Caco-2 (cell line): ENCODE results near the gene HIBCH. TPM values are rescaled to one million over a fixed set of nuclear protein-coding genes. Genes with fewer than 3 reads are reported as not detected.
A peak's percentile ranks its signal among the peaks of the same experiment; 100 is the strongest.

Experiments
- BruUV-seq: library from RNA; stranded (reverse); fragments of 400-500 nt; replicated peaks from 2 replicates; lab custom pipeline; 2021; lab: Mats Ljungman, UMichigan
- CTCF ChIA-PET: fragments of 300-600 bp; sonication (Branson Sonifier 250); formaldehyde crosslinking; loops from one replicate; lab custom pipeline; 2022; ENCODE audit warnings: antibody characterized with exemption; lab: Charles Lee
- POLR2A ChIA-PET: fragments of 300-600 bp; sonication (Branson Sonifier 250); formaldehyde crosslinking; loops from one replicate; lab custom pipeline; 2022; ENCODE audit warnings: antibody characterized with exemption; lab: Charles Lee
- DNase-seq, 2 experiments: peaks; one replicate each; pipeline versions ENCODE4 v3.0.0 to v3.0.0-alpha.2; 2020 to 2022
- H3K27me3 ChIP-seq: replicated peaks from 2 replicates; pipeline ENCODE4 v1.6.0; 2011; ENCODE audit warnings: low read length; ENCODE audit not compliant: control insufficient read depth, insufficient read depth
- H3K36me3 ChIP-seq: 2 replicates; pipeline ENCODE4 v1.5.1; 2011; ENCODE audit warnings: low read length; ENCODE audit not compliant: control insufficient read depth, insufficient read depth
- H3K4me1 ChIP-seq: fragments of 250-450 bp; sonication (Bioruptor Pico); 2 replicates; pipeline ENCODE4 v1.5.1; 2020; ENCODE audit warnings: mild to moderate bottlenecking
- H3K4me3 ChIP-seq: 2 replicates; pipeline ENCODE4 v1.5.1; 2011; ENCODE audit warnings: low read depth, mild to moderate bottlenecking, control low read depth, low read length
- H3K9me3 ChIP-seq: fragments of 250-450 bp; sonication (Bioruptor Pico); 2 replicates; pipeline ENCODE4 v1.5.1; 2020; ENCODE audit warnings: mild to moderate bottlenecking, moderate library complexity
- H3K27ac Mint-ChIP-seq: one replicate; pipeline ENCODE4 v1.8.0; 2022; ENCODE audit warnings: mixed read lengths; ENCODE audit not compliant: unreplicated experiment
- H3K27me3 Mint-ChIP-seq: one replicate; pipeline ENCODE4 v1.8.0; 2022; ENCODE audit warnings: mixed read lengths; ENCODE audit not compliant: insufficient read depth, unreplicated experiment
- H3K36me3 Mint-ChIP-seq: one replicate; pipeline ENCODE4 v1.8.0; 2022; ENCODE audit warnings: mild to moderate bottlenecking, mixed read lengths; ENCODE audit not compliant: insufficient read depth, unreplicated experiment
- H3K4me1 Mint-ChIP-seq: one replicate; pipeline ENCODE4 v1.8.0; 2022; ENCODE audit warnings: low read depth, mixed read lengths; ENCODE audit not compliant: unreplicated experiment
- H3K4me3 Mint-ChIP-seq: one replicate; pipeline ENCODE4 v1.8.0; 2022; ENCODE audit warnings: mild to moderate bottlenecking, moderate library complexity, mixed read lengths; ENCODE audit not compliant: unreplicated experiment
- H3K9me3 Mint-ChIP-seq: one replicate; pipeline ENCODE4 v1.8.0; 2022; ENCODE audit warnings: mixed read lengths; ENCODE audit not compliant: unreplicated experiment
- CTCF ChIP-seq, 2 experiments: fragments of 200-600 bp in 1 of 2; IDR thresholded peaks; 1 replicate in 1 of 2; 2 replicates in 1 of 2; pipeline versions ENCODE4 v1.5.1 to v1.8.0; 2011 to 2022; ENCODE audit warnings: antibody characterized with exemption in 1 of 2, control low read depth in 1 of 2, inconsistent platforms in 1 of 2, low read depth in 1 of 2, low read length in 1 of 2, mild to moderate bottlenecking in 1 of 2, moderate library complexity in 1 of 2; ENCODE audit not compliant: insufficient read depth in 1 of 2, severe bottlenecking in 1 of 2, unreplicated experiment in 1 of 2
- intact Hi-C: fragments of 100-400 bp; cut with micrococcal nuclease; formaldehyde crosslinking; loops from one replicate; pipeline ENCODE4 v1.10.0; 2022; ENCODE audit not compliant: unreplicated experiment
- total RNA-seq: library from RNA; stranded (reverse); gene quantifications from 2 replicates; pipeline ENCODE4 v1.2.3, GENCODE V29; 2022

HIBCH gene
- total RNA-seq, 1 experiment from 2014 or later: 34.4 TPM

- intact Hi-C loops: loop anchor here (1.0 to 10.0 kb wide), 7 partner anchors 44 to 518 kb away; partner anchors contain the start of genes ASNSD1, HIBCH, ORMDL1 and PMS1
These were observed 139.1 kb downstream of the HIBCH start for GRCh38 chr2:190180313-190181122.

GRCh38 chr2:190179754-190180312, 139.8 kb downstream of the HIBCH start:
- ChIA-PET CTCF (interaction anchor here (0.7 to 1.4 kb wide), 13 partner anchors 8 to 417 kb away, joined by 3 to 20 read pairs (median 4); partner anchors contain the start of genes HIBCH and OSGEPL1), POLR2A (interaction anchor here (0.7 kb wide), 1 partner anchor 9 kb away, joined by 3 read pairs; no protein-coding TSS in a partner anchor)
- Mint-ChIP-seq H3K4me1 (peaks cover 6% of the 10 kb centered on the region), H3K27ac (no peak overlapping the region), H3K4me3 (peak overlapping the region; percentile 83), H3K9me3 (no peaks in the 10 kb centered on the region), H3K27me3 (no peaks in the 10 kb centered on the region), H3K36me3 (peaks cover 6% of the 10 kb centered on the region)
- DNase-seq: no peak
- no TSS peak for BruUV-seq
- H3K27me3 ChIP-seq: no peaks in the 10 kb centered on the region
- no peaks in the 10 kb centered on the region for H3K36me3 ChIP-seq
- H3K4me3 ChIP-seq: peak overlapping the region; percentile 78
- H3K4me1 ChIP-seq: 0 out of 2 replicates have a peak, but pooled peaks cover 4% of the 10 kb centered on the region
- intact Hi-C loops: loop anchor here (1.0 to 10.0 kb wide), 7 partner anchors 44 to 518 kb away; partner anchors contain the start of genes ASNSD1, HIBCH, ORMDL1 and PMS1
- no peaks in the 10 kb centered on the region for H3K9me3 ChIP-seq
- no peak for TF ChIP-seq CTCF (IDR thresholded peaks at IDR 0.05; ENCODE audit: insufficient read depth in 1 of 2, low read depth in 1 of 2, low read length in 1 of 2, severe bottlenecking in 1 of 2, unreplicated experiment in 1 of 2)

More at GRCh38 chr2:190180313-190181122, 139.1 kb downstream of the HIBCH start:
- no peaks in the 10 kb centered on the region for H3K36me3 ChIP-seq
- POLR2A ChIA-PET: interaction anchor here (0.7 kb wide), 1 partner anchor 9 kb away, joined by 3 read pairs; no protein-coding TSS in a partner anchor
- DNase-seq: peak; percentile 84 to 89
- no peaks in the 10 kb centered on the region for H3K27me3 ChIP-seq
- Mint-ChIP-seq H3K36me3 (peaks cover 6% of the 10 kb centered on the region), H3K4me3 (peak overlapping the region; percentile 83), H3K9me3 (no peaks in the 10 kb centered on the region), H3K4me1 (peaks cover 6% of the 10 kb centered on the region), H3K27ac (no peak overlapping the region), H3K27me3 (no peaks in the 10 kb centered on the region)
- no TSS peak for BruUV-seq
- no peaks in the 10 kb centered on the region for H3K9me3 ChIP-seq
- CTCF ChIA-PET: interaction anchor here (0.7 to 1.4 kb wide), 14 partner anchors 8 to 418 kb away, joined by 3 to 20 read pairs (median 4); partner anchors contain the start of genes HIBCH and OSGEPL1
- 0 out of 2 replicates have a peak, but pooled peaks cover 4% of the 10 kb centered on the region for H3K4me1 ChIP-seq
- peak; percentile 47 to 92 for TF ChIP-seq CTCF (IDR thresholded peaks at IDR 0.05; ENCODE audit: insufficient read depth in 1 of 2, low read depth in 1 of 2, low read length in 1 of 2, severe bottlenecking in 1 of 2, unreplicated experiment in 1 of 2)
- peak overlapping the region; percentile 78 for H3K4me3 ChIP-seq
